Cerebellar cortex (tissue), 1 donor: ENCODE data around the gene LSMEM2.
"Not testable (repeated sequence)": the region's sequence is repeated elsewhere in the genome, so short reads cannot be mapped to it uniquely, and the experiment has no call there.

ENCODE experiments used
- DNase-seq: peaks from one replicate; pipeline ENCODE4 v3.0.0-alpha.2; 2015; ENCODE audit warnings: low spot score

The LSMEM2 gene

GRCh38 chr3:50245831-50246516 is 32.9 kb upstream of the LSMEM2 start:
- DNase-seq, result peak; percentile 84

GRCh38 chr3:50246517-50246954 is 32.4 kb upstream of the LSMEM2 start:
- no peak for DNase-seq

GRCh38 chr3:50248387-50248786 is 30.5 kb upstream of the LSMEM2 start:
- no peak for DNase-seq

- no peak for DNase-seq
These were observed 29.4 kb upstream of the LSMEM2 start for GRCh38 chr3:50249457-50249856.

GRCh38 chr3:50250514-50250913 is 28.4 kb upstream of the LSMEM2 start:
- DNase-seq, result no peak

- no peak for DNase-seq
These were observed 27.7 kb upstream of the LSMEM2 start for GRCh38 chr3:50251220-50251619.

GRCh38 chr3:50254577-50255250 is 24.2 kb upstream of the LSMEM2 start:
- DNase-seq, result no peak

- DNase-seq, result no peak
These were observed 23.7 kb upstream of the LSMEM2 start for GRCh38 chr3:50255251-50255615.

- DNase-seq, result peak; percentile 60
These were observed 21.7 kb upstream of the LSMEM2 start for GRCh38 chr3:50256978-50257890.

- DNase-seq, result no peak
These were observed 20.7 kb upstream of the LSMEM2 start for GRCh38 chr3:50258029-50258680.

- DNase-seq, result no peak
These were observed 19.9 kb upstream of the LSMEM2 start for GRCh38 chr3:50258979-50259378.

- DNase-seq, result no peak
These were observed 19.4 kb upstream of the LSMEM2 start for GRCh38 chr3:50259432-50260026.

GRCh38 chr3:50260027-50260941 is 18.6 kb upstream of the LSMEM2 start:
- peak; percentile 88 for DNase-seq

GRCh38 chr3:50260942-50261441 is 17.9 kb upstream of the LSMEM2 start:
- no peak for DNase-seq

- no peak for DNase-seq
These were observed 17.4 kb upstream of the LSMEM2 start for GRCh38 chr3:50261505-50261904.

- DNase-seq, result not testable (repeated sequence)
These were observed 16.7 kb upstream of the LSMEM2 start for GRCh38 chr3:50262200-50262599.

- DNase-seq, result no peak
These were observed 16.1 kb upstream of the LSMEM2 start for GRCh38 chr3:50262778-50263177.

GRCh38 chr3:50263478-50264382 is 15.2 kb upstream of the LSMEM2 start:
- no peak for DNase-seq

- DNase-seq, result peak; percentile 93
These were observed 14.4 kb upstream of the LSMEM2 start for GRCh38 chr3:50264383-50264963.
